Effector CD8-positive, alpha-beta T cell (primary cell): ENCODE results near the gene FCHO2.

Source experiments
- DNase-seq: peaks from one replicate; lab custom pipeline; 2025; lab: John Stamatoyannopoulos, UW

FCHO2 gene

GRCh38 chr5:73028991-73029595 is 73.3 kb downstream of the FCHO2 start:
- DNase-seq, result no peak

- DNase-seq, result no peak
Measured at GRCh38 chr5:73030531-73030930, 74.7 kb downstream of the FCHO2 start.

- no peak for DNase-seq
Measured at GRCh38 chr5:73030995-73031394, 75.2 kb downstream of the FCHO2 start.

- no peak for DNase-seq
Measured at GRCh38 chr5:73031839-73032238, 76.0 kb downstream of the FCHO2 start.

GRCh38 chr5:73032635-73033034 is 76.8 kb downstream of the FCHO2 start:
- DNase-seq, result no peak

GRCh38 chr5:73037545-73037944 is 81.7 kb downstream of the FCHO2 start:
- DNase-seq, result no peak

GRCh38 chr5:73039082-73039481 is 83.2 kb downstream of the FCHO2 start:
- DNase-seq, result no peak

- DNase-seq, result no peak
Measured at GRCh38 chr5:73042993-73043392, 87.2 kb downstream of the FCHO2 start.

GRCh38 chr5:73044546-73044945 is 88.7 kb downstream of the FCHO2 start:
- no peak for DNase-seq

GRCh38 chr5:73045623-73046022 is 89.8 kb downstream of the FCHO2 start:
- DNase-seq, result no peak

- DNase-seq, result no peak
Measured at GRCh38 chr5:73061593-73061992, 105.8 kb downstream of the FCHO2 start.

- DNase-seq, result no peak
Measured at GRCh38 chr5:73066466-73066865, 110.6 kb downstream of the FCHO2 start.

- no peak for DNase-seq
Measured at GRCh38 chr5:73067213-73067612, 111.4 kb downstream of the FCHO2 start.

- DNase-seq, result no peak
Measured at GRCh38 chr5:73081093-73081492, 125.3 kb downstream of the FCHO2 start.

- DNase-seq, result no peak
Measured at GRCh38 chr5:73088026-73088425, 132.2 kb downstream of the FCHO2 start.

GRCh38 chr5:73093943-73094342 is 138.1 kb downstream of the FCHO2 start:
- no peak for DNase-seq

- no peak for DNase-seq
Measured at GRCh38 chr5:73094415-73094814, 138.6 kb downstream of the FCHO2 start.

- DNase-seq, result no peak
Measured at GRCh38 chr5:73095564-73096238, 139.9 kb downstream of the FCHO2 start.

GRCh38 chr5:73096239-73096575 is 140.4 kb downstream of the FCHO2 start:
- DNase-seq, result no peak

GRCh38 chr5:73097740-73098139 is 141.9 kb downstream of the FCHO2 start:
- no peak for DNase-seq

GRCh38 chr5:73100109-73100508 is 144.3 kb downstream of the FCHO2 start:
- DNase-seq, result no peak

GRCh38 chr5:73103870-73104299 is 148.0 kb downstream of the FCHO2 start:
- no peak for DNase-seq

- no peak for DNase-seq
Measured at GRCh38 chr5:73104326-73104725, 148.5 kb downstream of the FCHO2 start.

- no peak for DNase-seq
Measured at GRCh38 chr5:73106335-73106734, 150.5 kb downstream of the FCHO2 start.
